PC-9 (cell line): ENCODE results near the gene ACSL6. TPM values are rescaled to one million over a fixed set of nuclear protein-coding genes. Genes with fewer than 3 reads are reported as not detected.

Experiments used
- BruUV-seq: library from RNA; stranded (reverse); fragments of 400-500 nt; replicated peaks from 2 replicates; lab custom pipeline; 2021; lab: Mats Ljungman, UMichigan
- CTCF ChIA-PET: fragments of 300-600 bp; sonication (Branson Sonifier 250); formaldehyde crosslinking; loops from one replicate; lab custom pipeline; 2022; ENCODE audit warnings: antibody characterized with exemption; lab: Charles Lee
- POLR2A ChIA-PET: fragments of 300-600 bp; sonication (Branson Sonifier 250); formaldehyde crosslinking; loops from one replicate; lab custom pipeline; 2022; ENCODE audit warnings: antibody characterized with exemption; ENCODE audit not compliant: unreplicated experiment; lab: Charles Lee
- DNase-seq, 2 experiments: peaks; one replicate each; pipeline versions ENCODE4 v3.0.0 to v3.0.0-alpha.2; 2015 to 2022; ENCODE audit warnings: mixed read lengths in 1 of 2
- H2AFZ ChIP-seq: fragments of 200-600 bp; sonication (generic); 2 replicates; pipeline ENCODE4 v1.8.1; 2017; ENCODE audit warnings: antibody characterized with exemption
- H3F3A ChIP-seq: fragments of 200-600 bp; sonication (generic); 2 replicates; pipeline ENCODE4 v1.8.1; 2017; ENCODE audit warnings: antibody characterized with exemption, mild to moderate bottlenecking, low read depth; ENCODE audit not compliant: insufficient read depth
- H3K27ac ChIP-seq: fragments of 200-600 bp; sonication (generic); 2 replicates; pipeline ENCODE4 v1.6.1; 2016; ENCODE audit warnings: mixed run types
- H3K27me3 ChIP-seq: fragments of 200-600 bp; sonication (generic); 2 replicates; pipeline ENCODE4 v1.6.1; 2016; ENCODE audit warnings: low read depth, mixed run types; ENCODE audit not compliant: insufficient read depth
- H3K36me3 ChIP-seq: fragments of 200-600 bp; sonication (generic); 2 replicates; pipeline ENCODE4 v1.6.1; 2016; ENCODE audit warnings: low read depth, mixed run types
- H3K4me1 ChIP-seq: fragments of 200-600 bp; sonication (generic); replicated peaks from 2 replicates; pipeline ENCODE4 v1.6.1; 2016; ENCODE audit warnings: mixed run types; ENCODE audit not compliant: insufficient read depth
- H3K4me2 ChIP-seq: fragments of 200-600 bp; sonication (generic); 2 replicates; pipeline ENCODE4 v1.6.1; 2017; ENCODE audit warnings: mixed run types
- H3K4me3 ChIP-seq: fragments of 200-600 bp; sonication (generic); 2 replicates; pipeline ENCODE4 v1.6.1; 2016; ENCODE audit warnings: mixed run types
- H3K79me2 ChIP-seq: fragments of 200-600 bp; sonication (generic); 2 replicates; pipeline ENCODE4 v1.6.1; 2017; ENCODE audit warnings: low read depth, mixed run types
- H3K9me2 ChIP-seq: fragments of 200-600 bp; sonication (generic); 2 replicates; pipeline ENCODE4 v1.8.1; 2017; ENCODE audit warnings: mild to moderate bottlenecking; ENCODE audit not compliant: insufficient read depth
- H3K9me3 ChIP-seq: fragments of 200-600 bp; sonication (generic); 2 replicates; pipeline ENCODE4 v1.8.1; 2016; ENCODE audit warnings: low read depth; ENCODE audit not compliant: insufficient read depth
- H4K20me1 ChIP-seq: fragments of 200-600 bp; sonication (generic); 2 replicates; pipeline ENCODE4 v1.8.1; 2017; ENCODE audit not compliant: insufficient read depth
- CTCF ChIP-seq: fragments of 200-600 bp; sonication (generic); conservative IDR thresholded peaks from 2 replicates; pipeline ENCODE4 v1.6.1; 2017; ENCODE audit warnings: mixed run types, antibody characterized with exemption, mild to moderate bottlenecking, moderate library complexity
- EZH2 ChIP-seq: fragments of 200-600 bp; sonication (generic); IDR thresholded peaks from 2 replicates; pipeline ENCODE4 v1.8.0; 2017; ENCODE audit warnings: antibody characterized with exemption, low read depth
- intact Hi-C: fragments of 100-400 bp; cut with micrococcal nuclease; formaldehyde crosslinking; loops from one replicate; pipeline ENCODE4 v1.10.0; 2022; ENCODE audit not compliant: unreplicated experiment
- total RNA-seq: library from RNA; stranded (reverse); gene quantifications from 2 replicates; pipeline ENCODE4 v1.2.3, GENCODE V29; 2021

ACSL6 gene
- total RNA-seq, 1 experiment from 2014 or later, result not detected

- ChIA-PET CTCF (no interaction called here), POLR2A (no interaction called here)
- H3K4me1 ChIP-seq, result 0 out of 2 replicates have a peak, but pooled peaks cover 3% of the 10 kb centered on the region
- H3K36me3 ChIP-seq, result no peaks in the 10 kb centered on the region
- intact Hi-C loops, result no loop called here
- H3F3A ChIP-seq, result no peaks in the 10 kb centered on the region
- no peaks in the 10 kb centered on the region for H3K27me3 ChIP-seq
- H3K9me2 ChIP-seq, result no peaks in the 10 kb centered on the region
- no peak overlapping the region for H3K27ac ChIP-seq
- TF ChIP-seq CTCF, result no peak
- H2AFZ ChIP-seq, result no peak overlapping the region
- H3K9me3 ChIP-seq, result no peaks in the 10 kb centered on the region
- no peaks in the 10 kb centered on the region for H4K20me1 ChIP-seq
- no peak for DNase-seq
- H3K4me2 ChIP-seq, result no peak overlapping the region
- BruUV-seq, result no TSS peak
- H3K4me3 ChIP-seq, result no peak overlapping the region
- no peaks in the 10 kb centered on the region for H3K79me2 ChIP-seq
Observed at GRCh38 chr5:131991593-131992324, 19.7 kb downstream of the ACSL6 start.

- ChIA-PET CTCF (no interaction called here), POLR2A (no interaction called here)
- H4K20me1 ChIP-seq, result no peaks in the 10 kb centered on the region
- no peaks in the 10 kb centered on the region for H3K9me2 ChIP-seq
- no peaks in the 10 kb centered on the region for H3K36me3 ChIP-seq
- H3F3A ChIP-seq, result no peaks in the 10 kb centered on the region
- no peak for DNase-seq
- no peaks in the 10 kb centered on the region for H3K4me1 ChIP-seq
- H3K4me2 ChIP-seq, result no peak overlapping the region
- H3K27ac ChIP-seq, result no peak overlapping the region
- H3K27me3 ChIP-seq, result no peaks in the 10 kb centered on the region
- no peak overlapping the region for H2AFZ ChIP-seq
- no peaks in the 10 kb centered on the region for H3K9me3 ChIP-seq
- intact Hi-C loops, result no loop called here
- H3K4me3 ChIP-seq, result no peak overlapping the region
- BruUV-seq, result no TSS peak
- TF ChIP-seq EZH2 (no peak), CTCF (no peak)
- no peaks in the 10 kb centered on the region for H3K79me2 ChIP-seq
Observed at GRCh38 chr5:131990716-131991115, 20.7 kb downstream of the ACSL6 start.

GRCh38 chr5:131988601-131989000, 22.9 kb downstream of the ACSL6 start:
- Histone ChIP-seq H3K36me3 (no peaks in the 10 kb centered on the region), H3K27ac (no peak overlapping the region), H3K4me1 (no peaks in the 10 kb centered on the region), H3F3A (no peaks in the 10 kb centered on the region), H4K20me1 (no peaks in the 10 kb centered on the region), H3K4me3 (no peak overlapping the region), H3K27me3 (no peaks in the 10 kb centered on the region), H3K9me3 (no peaks in the 10 kb centered on the region), H3K9me2 (no peaks in the 10 kb centered on the region), H3K4me2 (no peak overlapping the region), H3K79me2 (no peaks in the 10 kb centered on the region), H2AFZ (no peak overlapping the region)
- no TSS peak for BruUV-seq
- no peak for DNase-seq
- TF ChIP-seq EZH2 (no peak), CTCF (no peak)
- ChIA-PET POLR2A (no interaction called here), CTCF (no interaction called here)
- intact Hi-C loops, result no loop called here
